Uterus (tissue), 2 donors: Measurements from ENCODE around the gene GAS7.

Source experiments
- POLR2A ChIP-seq, 2 donors: fragments of 450-650 bp; IDR thresholded peaks; one replicate each; pipeline ENCODE4 v1.6.1; 2016; ENCODE audit warnings: antibody characterized with exemption in 2 of 2, mild to moderate bottlenecking in 1 of 2, moderate library complexity in 1 of 2
- TF ChIP-seq, protein P1 (sequence below), 4 experiments: fragments of 200-600 bp in 2 of 4; fragments of 450-650 bp in 2 of 4; sonication (generic) in 2 of 4; IDR thresholded peaks; one replicate each; pipeline ENCODE4 v1.5.1; 2016 to 2019; ENCODE audit warnings: antibody characterized with exemption in 4 of 4, mild to moderate bottlenecking in 2 of 4, moderate library complexity in 1 of 4

DNA sequence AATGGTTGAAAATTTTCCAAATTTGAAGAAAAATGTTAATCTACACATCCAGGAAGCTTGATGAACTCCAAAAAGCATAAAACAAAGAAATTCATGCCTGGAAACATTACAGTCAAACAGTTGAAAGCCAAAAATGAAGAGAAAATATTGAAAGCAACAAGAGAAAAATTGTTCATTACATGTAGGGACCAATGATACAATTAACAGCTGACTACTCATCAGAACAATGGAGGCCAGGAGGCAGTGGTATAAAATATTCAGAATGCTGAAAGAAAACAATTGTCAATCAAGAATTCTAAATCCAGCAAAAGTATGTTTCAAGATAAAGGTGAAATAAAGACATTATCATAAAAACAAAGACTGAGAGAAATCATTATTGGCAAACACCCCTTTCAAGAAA lies 315.0 kb downstream of the GAS7 start:
- TF ChIP-seq POLR2A (IDR thresholded peaks at IDR 0.05), result no peak
- TF ChIP-seq, protein P1, sequence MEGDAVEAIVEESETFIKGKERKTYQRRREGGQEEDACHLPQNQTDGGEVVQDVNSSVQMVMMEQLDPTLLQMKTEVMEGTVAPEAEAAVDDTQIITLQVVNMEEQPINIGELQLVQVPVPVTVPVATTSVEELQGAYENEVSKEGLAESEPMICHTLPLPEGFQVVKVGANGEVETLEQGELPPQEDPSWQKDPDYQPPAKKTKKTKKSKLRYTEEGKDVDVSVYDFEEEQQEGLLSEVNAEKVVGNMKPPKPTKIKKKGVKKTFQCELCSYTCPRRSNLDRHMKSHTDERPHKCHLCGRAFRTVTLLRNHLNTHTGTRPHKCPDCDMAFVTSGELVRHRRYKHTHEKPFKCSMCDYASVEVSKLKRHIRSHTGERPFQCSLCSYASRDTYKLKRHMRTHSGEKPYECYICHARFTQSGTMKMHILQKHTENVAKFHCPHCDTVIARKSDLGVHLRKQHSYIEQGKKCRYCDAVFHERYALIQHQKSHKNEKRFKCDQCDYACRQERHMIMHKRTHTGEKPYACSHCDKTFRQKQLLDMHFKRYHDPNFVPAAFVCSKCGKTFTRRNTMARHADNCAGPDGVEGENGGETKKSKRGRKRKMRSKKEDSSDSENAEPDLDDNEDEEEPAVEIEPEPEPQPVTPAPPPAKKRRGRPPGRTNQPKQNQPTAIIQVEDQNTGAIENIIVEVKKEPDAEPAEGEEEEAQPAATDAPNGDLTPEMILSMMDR (IDR thresholded peaks at IDR 0.05), result no peak
